ENCODE data around the gene EMCN.

The EMCN gene

GRCh38 chr4:100548200-100548560 lies 30.4 kb upstream of the EMCN start:
- no CpG with 5 or more reads among the region's 1 CpG for WGBS (ENCODE audit: extremely low coverage, insufficient coverage, insufficient read length)
- no peak overlapping the region for H4K12ac ChIP-seq (ENCODE audit: low read depth, low read length)
- no peaks in the 10 kb centered on the region for H3K79me1 ChIP-seq (ENCODE audit: low read length)
- no peaks in the 10 kb centered on the region for H3K4me1 ChIP-seq (ENCODE audit: control insufficient read depth in 1 of 2, insufficient read depth in 2 of 2, low read length in 2 of 2)
- no peaks in the 10 kb centered on the region for H3K36me3 ChIP-seq (ENCODE audit: control insufficient read depth in 1 of 2, insufficient read depth in 2 of 2, low read length in 2 of 2)
- H2AK5ac ChIP-seq (ENCODE audit: low read length), result no peak overlapping the region
- H2BK5ac ChIP-seq (ENCODE audit: low read depth, low read length, poor library complexity), result no peak overlapping the region
- H4K91ac ChIP-seq (ENCODE audit: low read depth, low read length), result no peak overlapping the region
- no peak overlapping the region for H2BK12ac ChIP-seq (ENCODE audit: low read length)
- H3K27me3 ChIP-seq (ENCODE audit: insufficient read depth, low read length), result no peaks in the 10 kb centered on the region
- H3K4ac ChIP-seq (ENCODE audit: low read depth, low read length), result no peak overlapping the region
- no peak overlapping the region for H3K4me2 ChIP-seq (ENCODE audit: low read length)
- DNase-seq, result no peak
- no peaks in the 10 kb centered on the region for H3K9me3 ChIP-seq (ENCODE audit: insufficient read depth, low read depth, low read length)
- H3K14ac ChIP-seq (ENCODE audit: low read length), result no peak overlapping the region
- no peaks in the 10 kb centered on the region for H3K79me2 ChIP-seq (ENCODE audit: control insufficient read depth, insufficient read depth, low read length, poor library complexity)
- no peak overlapping the region for H2BK120ac ChIP-seq (ENCODE audit: insufficient read depth, low read length, poor library complexity)
- no peak overlapping the region for H3K23ac ChIP-seq (ENCODE audit: low read length)
- no peak overlapping the region for H3K9ac ChIP-seq (ENCODE audit: low read length)
- H2AFZ ChIP-seq (ENCODE audit: insufficient read depth, low read length, poor library complexity), result no peak overlapping the region
- no peak overlapping the region for H3K4me3 ChIP-seq (ENCODE audit: low read depth, low read length)
- H3K27ac ChIP-seq (ENCODE audit: low read depth, low read length), result no peak overlapping the region
- no peak overlapping the region for H3K18ac ChIP-seq (ENCODE audit: low read length)
- H4K8ac ChIP-seq (ENCODE audit: low read depth, low read length), result no peak overlapping the region

DNA sequence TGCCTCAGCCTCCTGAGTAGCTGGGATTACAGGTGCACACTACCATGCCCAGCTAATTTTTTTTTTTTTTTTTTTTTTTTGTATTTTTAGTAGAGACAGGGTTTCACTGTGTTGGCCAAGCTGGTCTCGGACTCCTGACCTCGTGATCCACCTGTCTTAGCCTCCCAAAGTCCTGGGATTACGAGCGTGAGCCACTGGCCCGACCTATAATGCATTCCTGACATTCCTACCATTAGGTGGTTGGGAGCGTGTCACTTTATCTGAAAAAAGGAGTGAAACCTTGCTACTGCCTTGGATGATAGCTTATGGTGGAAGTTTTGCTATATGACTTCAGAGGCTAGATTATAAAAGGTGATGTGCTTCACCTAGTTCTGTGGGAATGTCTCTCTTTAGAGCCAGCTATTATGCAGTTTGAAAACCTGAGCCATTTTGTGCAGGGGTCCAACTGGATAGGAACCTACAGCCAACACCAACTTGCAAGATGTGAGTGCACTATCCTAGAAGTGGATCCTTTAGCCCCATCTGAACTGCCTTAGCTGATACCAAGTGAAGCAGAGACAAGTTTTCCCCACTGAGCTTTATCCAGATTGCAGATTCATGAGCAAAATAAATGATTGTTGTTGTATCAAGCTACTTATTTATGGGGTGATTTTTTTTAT lies 29.8 kb upstream of the EMCN start:
- Histone ChIP-seq H3K14ac (ENCODE audit: low read length) (no peak overlapping the region), H3K4me2 (ENCODE audit: low read length) (no peak overlapping the region), H3K18ac (ENCODE audit: low read length) (no peak overlapping the region), H3K9ac (ENCODE audit: low read length) (no peak overlapping the region), H4K12ac (ENCODE audit: low read depth, low read length) (no peak overlapping the region), H2BK120ac (ENCODE audit: insufficient read depth, low read length, poor library complexity) (no peak overlapping the region), H3K79me1 (ENCODE audit: low read length) (no peaks in the 10 kb centered on the region), H2BK12ac (ENCODE audit: low read length) (no peak overlapping the region), H2AFZ (ENCODE audit: insufficient read depth, low read length, poor library complexity) (no peak overlapping the region), H4K91ac (ENCODE audit: low read depth, low read length) (no peak overlapping the region), H3K36me3 (ENCODE audit: control insufficient read depth in 1 of 2, insufficient read depth in 2 of 2, low read length in 2 of 2) (no peaks in the 10 kb centered on the region), H3K4me3 (ENCODE audit: low read depth, low read length) (no peak overlapping the region), H4K8ac (ENCODE audit: low read depth, low read length) (no peak overlapping the region), H2BK5ac (ENCODE audit: low read depth, low read length, poor library complexity) (no peak overlapping the region), H3K23ac (ENCODE audit: low read length) (no peak overlapping the region), H3K27me3 (ENCODE audit: insufficient read depth, low read length) (no peaks in the 10 kb centered on the region), H3K27ac (ENCODE audit: low read depth, low read length) (no peak overlapping the region), H2AK5ac (ENCODE audit: low read length) (no peak overlapping the region), H3K4ac (ENCODE audit: low read depth, low read length) (no peak overlapping the region), H3K79me2 (ENCODE audit: control insufficient read depth, insufficient read depth, low read length, poor library complexity) (no peaks in the 10 kb centered on the region), H3K4me1 (ENCODE audit: control insufficient read depth in 1 of 2, insufficient read depth in 2 of 2, low read length in 2 of 2) (no peaks in the 10 kb centered on the region), H3K9me3 (ENCODE audit: insufficient read depth, low read depth, low read length) (no peaks in the 10 kb centered on the region)
- WGBS (ENCODE audit: extremely low coverage, insufficient coverage, insufficient read length), result no CpG with 5 or more reads among the region's 6 CpGs
- peak in 1 of 2 donors; percentile 33 for DNase-seq

GRCh38 chr4:100545427-100545826 lies 27.6 kb upstream of the EMCN start:
- no peak overlapping the region for H2AFZ ChIP-seq (ENCODE audit: insufficient read depth, low read length, poor library complexity)
- H3K79me1 ChIP-seq (ENCODE audit: low read length), result no peaks in the 10 kb centered on the region
- no peak overlapping the region for H4K91ac ChIP-seq (ENCODE audit: low read depth, low read length)
- H3K4me1 ChIP-seq (ENCODE audit: control insufficient read depth in 1 of 2, insufficient read depth in 2 of 2, low read length in 2 of 2), result no peaks in the 10 kb centered on the region
- H4K8ac ChIP-seq (ENCODE audit: low read depth, low read length), result no peak overlapping the region
- H3K23ac ChIP-seq (ENCODE audit: low read length), result no peak overlapping the region
- H2BK120ac ChIP-seq (ENCODE audit: insufficient read depth, low read length, poor library complexity), result no peak overlapping the region
- H3K4ac ChIP-seq (ENCODE audit: low read depth, low read length), result no peak overlapping the region
- H3K27me3 ChIP-seq (ENCODE audit: insufficient read depth, low read length), result no peaks in the 10 kb centered on the region
- H3K9me3 ChIP-seq (ENCODE audit: insufficient read depth, low read depth, low read length), result no peaks in the 10 kb centered on the region
- no peak overlapping the region for H4K12ac ChIP-seq (ENCODE audit: low read depth, low read length)
- WGBS (ENCODE audit: extremely low coverage, insufficient coverage, insufficient read length), result no CpG with 5 or more reads among the region's 5 CpGs
- H3K9ac ChIP-seq (ENCODE audit: low read length), result no peak overlapping the region
- H2BK12ac ChIP-seq (ENCODE audit: low read length), result no peak overlapping the region
- no peaks in the 10 kb centered on the region for H3K36me3 ChIP-seq (ENCODE audit: control insufficient read depth in 1 of 2, insufficient read depth in 2 of 2, low read length in 2 of 2)
- H3K27ac ChIP-seq (ENCODE audit: low read depth, low read length), result no peak overlapping the region
- H2BK5ac ChIP-seq (ENCODE audit: low read depth, low read length, poor library complexity), result no peak overlapping the region
- H2AK5ac ChIP-seq (ENCODE audit: low read length), result no peak overlapping the region
- no peak overlapping the region for H3K4me2 ChIP-seq (ENCODE audit: low read length)
- no peaks in the 10 kb centered on the region for H3K79me2 ChIP-seq (ENCODE audit: control insufficient read depth, insufficient read depth, low read length, poor library complexity)
- DNase-seq, result no peak
- no peak overlapping the region for H3K14ac ChIP-seq (ENCODE audit: low read length)
- H3K4me3 ChIP-seq (ENCODE audit: low read depth, low read length), result no peak overlapping the region
- no peak overlapping the region for H3K18ac ChIP-seq (ENCODE audit: low read length)

GRCh38 chr4:100540131-100540530 lies 22.3 kb upstream of the EMCN start:
- no peak overlapping the region for H2BK120ac ChIP-seq (ENCODE audit: insufficient read depth, low read length, poor library complexity)
- no peak overlapping the region for H3K4me3 ChIP-seq (ENCODE audit: low read depth, low read length)
- H3K9ac ChIP-seq (ENCODE audit: low read length), result no peak overlapping the region
- no peak overlapping the region for H3K4me2 ChIP-seq (ENCODE audit: low read length)
- H3K27me3 ChIP-seq (ENCODE audit: insufficient read depth, low read length), result no peaks in the 10 kb centered on the region
- no peaks in the 10 kb centered on the region for H3K79me2 ChIP-seq (ENCODE audit: control insufficient read depth, insufficient read depth, low read length, poor library complexity)
- no peak overlapping the region for H2AFZ ChIP-seq (ENCODE audit: insufficient read depth, low read length, poor library complexity)
- no peak overlapping the region for H3K27ac ChIP-seq (ENCODE audit: low read depth, low read length)
- H3K14ac ChIP-seq (ENCODE audit: low read length), result no peak overlapping the region
- no peak overlapping the region for H2AK5ac ChIP-seq (ENCODE audit: low read length)
- H2BK12ac ChIP-seq (ENCODE audit: low read length), result no peak overlapping the region
- H3K4ac ChIP-seq (ENCODE audit: low read depth, low read length), result no peak overlapping the region
- H3K9me3 ChIP-seq (ENCODE audit: insufficient read depth, low read depth, low read length), result no peaks in the 10 kb centered on the region
- H3K23ac ChIP-seq (ENCODE audit: low read length), result no peak overlapping the region
- H4K8ac ChIP-seq (ENCODE audit: low read depth, low read length), result no peak overlapping the region
- H3K18ac ChIP-seq (ENCODE audit: low read length), result no peak overlapping the region
- H3K79me1 ChIP-seq (ENCODE audit: low read length), result no peaks in the 10 kb centered on the region
- H2BK5ac ChIP-seq (ENCODE audit: low read depth, low read length, poor library complexity), result no peak overlapping the region
- H4K91ac ChIP-seq (ENCODE audit: low read depth, low read length), result no peak overlapping the region
- H4K12ac ChIP-seq (ENCODE audit: low read depth, low read length), result no peak overlapping the region
- H3K36me3 ChIP-seq (ENCODE audit: control insufficient read depth in 1 of 2, insufficient read depth in 2 of 2, low read length in 2 of 2), result no peaks in the 10 kb centered on the region
- DNase-seq, result no peak
- no peaks in the 10 kb centered on the region for H3K4me1 ChIP-seq (ENCODE audit: control insufficient read depth in 1 of 2, insufficient read depth in 2 of 2, low read length in 2 of 2)

Measured in trophoblast cell (in vitro differentiated cells and primary cell).